Measurements from ENCODE around the gene HOXC9.

HOXC9 gene

GRCh38 chr12:54004841-54005530 is 5.0 kb downstream of the HOXC9 start:
- no peak for DNase-seq (ENCODE audit: low read depth)
- TF ChIP-seq, protein P1, sequence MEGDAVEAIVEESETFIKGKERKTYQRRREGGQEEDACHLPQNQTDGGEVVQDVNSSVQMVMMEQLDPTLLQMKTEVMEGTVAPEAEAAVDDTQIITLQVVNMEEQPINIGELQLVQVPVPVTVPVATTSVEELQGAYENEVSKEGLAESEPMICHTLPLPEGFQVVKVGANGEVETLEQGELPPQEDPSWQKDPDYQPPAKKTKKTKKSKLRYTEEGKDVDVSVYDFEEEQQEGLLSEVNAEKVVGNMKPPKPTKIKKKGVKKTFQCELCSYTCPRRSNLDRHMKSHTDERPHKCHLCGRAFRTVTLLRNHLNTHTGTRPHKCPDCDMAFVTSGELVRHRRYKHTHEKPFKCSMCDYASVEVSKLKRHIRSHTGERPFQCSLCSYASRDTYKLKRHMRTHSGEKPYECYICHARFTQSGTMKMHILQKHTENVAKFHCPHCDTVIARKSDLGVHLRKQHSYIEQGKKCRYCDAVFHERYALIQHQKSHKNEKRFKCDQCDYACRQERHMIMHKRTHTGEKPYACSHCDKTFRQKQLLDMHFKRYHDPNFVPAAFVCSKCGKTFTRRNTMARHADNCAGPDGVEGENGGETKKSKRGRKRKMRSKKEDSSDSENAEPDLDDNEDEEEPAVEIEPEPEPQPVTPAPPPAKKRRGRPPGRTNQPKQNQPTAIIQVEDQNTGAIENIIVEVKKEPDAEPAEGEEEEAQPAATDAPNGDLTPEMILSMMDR (IDR thresholded peaks at IDR 0.05; ENCODE audit: insufficient read depth, low read depth, low read length, missing control alignments), result no peak
- H3K4me3 ChIP-seq (ENCODE audit: low read length), result no peak overlapping the region

DNA sequence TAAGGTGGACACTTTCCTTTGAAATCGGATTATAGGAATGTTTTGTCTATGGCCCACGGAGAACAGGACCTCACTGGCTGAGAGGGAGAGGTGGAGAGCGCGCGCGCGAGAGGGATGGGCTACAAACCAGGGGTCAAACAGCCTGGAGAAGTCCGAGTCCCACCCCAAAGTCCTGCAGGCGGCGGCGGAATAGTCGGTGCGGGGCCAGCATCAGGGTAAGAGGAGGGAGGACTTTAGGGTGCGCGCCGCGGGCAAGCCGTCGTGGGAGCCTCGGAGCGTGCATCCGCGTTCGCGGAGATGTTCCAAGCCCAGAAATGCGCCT is 5.5 kb downstream of the HOXC9 start:
- TF ChIP-seq, protein P1 (IDR thresholded peaks at IDR 0.05; ENCODE audit: insufficient read depth, low read depth, low read length, missing control alignments), result no peak
- no peak for DNase-seq (ENCODE audit: low read depth)
- no peak overlapping the region for H3K4me3 ChIP-seq (ENCODE audit: low read length)

GRCh38 chr12:54005853-54006558 is 6.0 kb downstream of the HOXC9 start:
- peak overlapping the region; percentile 16 for H3K4me3 ChIP-seq (ENCODE audit: low read length)
- peak; percentile 71 for DNase-seq (ENCODE audit: low read depth)
- TF ChIP-seq, protein P1 (IDR thresholded peaks at IDR 0.05; ENCODE audit: insufficient read depth, low read depth, low read length, missing control alignments), result peak; percentile 75

DNA sequence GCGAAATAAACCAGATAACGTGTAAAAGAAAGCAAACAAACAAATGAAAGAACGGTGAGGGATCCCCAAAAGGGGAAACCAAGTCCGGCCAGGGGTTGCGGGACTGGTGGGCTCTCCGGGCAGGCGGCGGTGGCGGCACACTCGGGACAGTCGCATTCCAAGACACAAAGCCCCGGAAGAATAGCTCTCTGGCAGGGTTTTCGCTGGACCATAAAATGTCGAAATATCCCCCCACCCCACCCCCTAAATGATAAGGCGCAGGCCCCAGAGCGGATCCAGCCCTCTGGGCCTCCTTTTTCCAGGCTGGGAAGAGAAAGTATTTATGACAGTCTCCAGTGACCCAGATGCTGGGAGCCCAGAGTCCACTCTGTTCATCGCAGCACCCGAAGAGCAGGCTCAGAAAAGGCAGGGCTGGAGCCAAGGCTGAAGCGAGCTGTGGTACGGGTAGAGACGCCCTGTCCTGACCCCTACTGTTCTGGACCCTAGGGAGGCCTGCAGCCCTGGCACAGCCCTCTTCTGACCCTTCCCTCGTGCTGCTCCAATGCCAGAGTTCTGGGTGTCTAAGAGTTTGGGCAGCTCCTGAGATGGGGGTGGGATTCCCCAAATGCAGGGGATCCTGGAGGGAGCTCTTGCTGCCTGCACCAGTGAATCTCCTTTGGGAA is 6.7 kb downstream of the HOXC9 start:
- TF ChIP-seq, protein P1 (IDR thresholded peaks at IDR 0.05; ENCODE audit: insufficient read depth, low read depth, low read length, missing control alignments), result no peak
- H3K4me3 ChIP-seq (ENCODE audit: low read length), result peak overlapping the region; percentile 16

DNA sequence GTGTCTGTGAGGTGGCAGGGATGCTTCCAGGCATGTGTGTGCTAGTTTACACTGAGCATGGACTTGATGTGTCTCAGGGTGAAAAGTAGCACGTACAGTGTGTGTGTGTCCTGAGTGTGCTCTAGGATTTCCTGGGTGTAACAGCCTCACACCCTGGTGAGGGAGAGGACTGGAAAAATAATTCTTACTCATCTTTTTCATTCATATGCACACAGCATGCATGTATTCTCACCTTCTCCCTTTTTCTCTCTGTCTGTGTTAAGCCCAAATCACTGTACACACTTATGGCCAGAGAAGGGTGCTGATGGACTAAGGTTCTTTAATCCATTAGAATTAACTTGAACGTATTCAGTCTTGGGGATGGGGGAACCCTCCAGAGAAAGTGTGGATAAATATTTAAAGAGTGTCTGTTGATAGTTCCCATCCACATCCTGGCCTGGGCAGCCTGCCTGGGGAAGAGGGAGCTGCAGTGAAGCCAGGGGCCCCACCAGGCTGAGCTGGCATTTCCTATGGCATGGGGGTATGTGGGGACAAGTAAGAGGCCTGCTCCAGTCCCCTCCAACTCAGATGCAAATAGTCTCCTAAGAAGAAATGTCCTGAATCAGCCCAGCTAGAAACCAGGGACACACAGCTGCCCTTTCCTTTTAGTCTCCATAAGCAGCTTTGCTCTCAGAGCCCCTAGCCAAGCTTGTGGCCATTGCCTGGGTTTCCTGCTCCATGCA is 7.7 kb downstream of the HOXC9 start:
- DNase-seq (ENCODE audit: low read depth), result no peak
- H3K4me3 ChIP-seq (ENCODE audit: low read length), result no peak overlapping the region
- TF ChIP-seq, protein P1 (IDR thresholded peaks at IDR 0.05; ENCODE audit: insufficient read depth, low read depth, low read length, missing control alignments), result no peak

More for the DNA sequence above, 6.7 kb downstream of the HOXC9 start:
- DNase-seq (ENCODE audit: low read depth), result no peak

- H3K4me3 ChIP-seq (ENCODE audit: low read length), result no peak overlapping the region
- TF ChIP-seq, protein P1 (IDR thresholded peaks at IDR 0.05; ENCODE audit: insufficient read depth, low read depth, low read length, missing control alignments), result no peak
- DNase-seq (ENCODE audit: low read depth), result no peak
These were observed 8.2 kb downstream of the HOXC9 start for GRCh38 chr12:54008260-54008552.
